Natural killer cell treated with Interleukin-12 subunit alpha and Interleukin-12 subunit beta and Interleukin-15 and Interleukin-18, amount 100 ng/mL, for 72 hours (primary cell): Measurements from ENCODE around the gene SYNRG. TPM values are rescaled to one million over a fixed set of nuclear protein-coding genes. Genes with fewer than 3 reads are reported as not detected.
A peak's percentile ranks its signal among the peaks of the same experiment; 100 is the strongest.
"Not testable (repeated sequence)": the region's sequence is repeated elsewhere in the genome, so short reads cannot be mapped to it uniquely, and the experiment has no call there.

Experiments
- ATAC-seq, 2 donors: fragments of 150-1000 bp; cut with Tn5 transposase in 1 of 2; sonication (Bioruptor Pico), chemical (Tn5 transposase) in 1 of 2; 2 replicates each; pipeline ENCODE4 v1.10.0; 2021
- DNase-seq: peaks from one replicate; pipeline ENCODE4 v3.0.0; 2022; ENCODE audit warnings: low spot score
- H3K27ac Mint-ChIP-seq, 2 donors: 1 replicate in 1 of 2; 2 replicates in 1 of 2; pipeline ENCODE4 v1.8.0; 2022; ENCODE audit warnings: mixed read lengths in 2 of 2, mild to moderate bottlenecking in 1 of 2, moderate library complexity in 1 of 2
- H3K27me3 Mint-ChIP-seq, 2 donors: 1 replicate in 1 of 2; 2 replicates in 1 of 2; pipeline ENCODE4 v1.8.0; 2022; ENCODE audit warnings: mixed read lengths in 2 of 2
- H3K36me3 Mint-ChIP-seq: one replicate; pipeline ENCODE4 v1.8.0; 2022; ENCODE audit warnings: mixed read lengths
- H3K4me1 Mint-ChIP-seq, 2 donors: 1 replicate in 1 of 2; 2 replicates in 1 of 2; pipeline ENCODE4 v1.8.0; 2022; ENCODE audit warnings: low read depth in 2 of 2, mixed read lengths in 2 of 2, mild to moderate bottlenecking in 1 of 2
- H3K4me3 Mint-ChIP-seq: one replicate; pipeline ENCODE4 v1.8.0; 2022; ENCODE audit warnings: mixed read lengths
- H3K9me3 Mint-ChIP-seq: 2 replicates; pipeline ENCODE4 v1.8.0; 2022; ENCODE audit warnings: mixed read lengths
- total RNA-seq, 2 donors: library from RNA; stranded (reverse); gene quantifications; one replicate each; pipeline ENCODE4 v1.2.3, GENCODE V29; 2022

The SYNRG gene
- total RNA-seq, 2 donors from 2014 or later, result 68.7 to 77.4 TPM

DNA sequence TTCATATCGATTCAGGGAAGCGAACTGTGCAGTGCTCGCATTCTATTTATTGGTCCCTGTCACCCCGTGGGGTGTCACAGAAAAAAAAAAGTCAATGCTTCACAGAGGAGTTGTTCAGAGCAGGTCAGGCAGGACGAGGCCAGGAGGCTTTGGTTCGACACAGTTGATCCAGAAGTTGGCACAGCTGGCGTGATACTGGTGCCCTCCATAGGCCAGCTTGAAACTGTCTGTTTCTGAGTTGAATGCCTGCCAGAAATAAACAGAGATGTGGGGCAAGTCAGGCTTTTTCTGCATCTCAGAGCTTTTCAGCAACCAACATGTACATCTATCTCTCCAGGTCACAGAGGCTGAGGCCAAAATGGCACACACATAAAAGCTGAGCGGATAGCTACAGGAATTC is 90.4 kb downstream of the SYNRG start:
- no peak for ATAC-seq
- H3K4me1 Mint-ChIP-seq, result peaks cover 16 to 27% of the 10 kb centered on the region in 2 donors
- no peaks in the 10 kb centered on the region for H3K9me3 Mint-ChIP-seq
- DNase-seq, result no peak
- H3K27ac Mint-ChIP-seq, result peak overlapping the region; percentile 79 to 81
- H3K4me3 Mint-ChIP-seq, result no peak overlapping the region
- no peaks in the 10 kb centered on the region for H3K27me3 Mint-ChIP-seq
- H3K36me3 Mint-ChIP-seq, result peaks cover 21% of the 10 kb centered on the region

DNA sequence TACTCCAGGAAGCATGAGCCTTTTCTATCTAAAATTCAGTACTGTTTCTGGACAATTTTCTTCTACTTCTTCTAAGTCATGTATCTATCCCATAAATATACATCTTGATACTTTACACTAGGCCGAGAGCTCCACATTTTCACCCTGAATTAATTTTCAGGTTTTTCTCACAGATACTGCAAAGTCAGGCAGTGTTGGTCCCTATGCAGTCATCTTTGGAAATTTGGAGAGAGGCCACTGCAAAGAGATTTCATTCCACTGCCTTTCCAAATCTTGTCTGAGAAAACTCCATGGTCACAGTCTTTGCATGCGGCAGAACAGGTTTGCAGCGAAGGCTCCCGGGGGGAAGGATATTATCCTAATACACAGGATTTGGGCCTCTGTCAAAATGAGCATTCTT is 91.3 kb downstream of the SYNRG start:
- no peaks in the 10 kb centered on the region for H3K27me3 Mint-ChIP-seq
- H3K4me1 Mint-ChIP-seq, result peaks cover 13 to 21% of the 10 kb centered on the region in 2 donors
- H3K4me3 Mint-ChIP-seq, result no peak overlapping the region
- peaks cover 16% of the 10 kb centered on the region for H3K36me3 Mint-ChIP-seq
- DNase-seq (no peak), ATAC-seq (no peak)
- no peaks in the 10 kb centered on the region for H3K9me3 Mint-ChIP-seq
- peak overlapping the region in 1 of 2 donors; percentile 81 for H3K27ac Mint-ChIP-seq

DNA sequence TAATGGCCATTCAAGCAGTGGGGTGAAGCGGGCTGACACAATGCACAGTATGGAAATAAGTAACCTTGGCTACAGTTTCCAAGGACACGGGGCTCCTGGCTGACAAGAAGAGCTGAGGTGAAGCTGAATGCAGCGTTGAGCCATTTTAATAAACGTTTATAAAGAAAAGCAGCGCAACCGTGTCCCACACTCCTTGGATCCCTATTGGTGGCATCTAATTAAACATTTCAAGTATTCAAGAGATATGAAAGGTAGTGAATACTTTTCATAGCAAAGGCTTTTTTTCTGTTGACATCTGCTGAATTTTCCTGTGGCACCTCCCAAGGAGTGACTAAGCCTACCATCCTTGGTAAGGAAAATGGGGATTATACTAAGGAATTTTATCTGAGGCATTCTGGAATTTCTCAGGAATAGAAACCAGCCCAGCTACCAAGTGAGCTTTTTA is 93.1 kb downstream of the SYNRG start:
- Mint-ChIP-seq H3K4me1 (peaks cover 13 to 21% of the 10 kb centered on the region in 2 donors), H3K36me3 (peaks cover 16% of the 10 kb centered on the region), H3K27ac (no peak overlapping the region)

DNA sequence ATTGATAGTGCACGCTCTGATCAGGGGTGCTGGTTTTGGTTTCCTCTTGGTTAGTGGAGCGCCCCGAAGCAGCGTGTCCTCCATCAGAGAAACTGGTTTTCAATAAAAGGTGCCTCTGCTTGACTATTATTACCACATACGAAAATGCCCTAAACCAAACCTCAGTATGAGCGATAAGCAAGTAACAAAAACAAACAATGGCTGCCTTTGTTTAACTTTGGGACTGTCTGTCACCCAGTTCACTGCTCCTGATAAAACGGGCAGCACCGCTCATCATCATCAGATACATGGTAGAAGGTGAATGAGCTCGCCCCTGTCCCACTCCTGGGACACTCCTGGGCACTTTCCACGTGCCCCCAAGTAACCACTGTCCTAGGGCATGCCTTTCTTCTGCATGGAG is 95.5 kb downstream of the SYNRG start:
- Mint-ChIP-seq H3K4me3 (no peak overlapping the region), H3K27me3 (no peaks in the 10 kb centered on the region), H3K9me3 (no peaks in the 10 kb centered on the region), H3K4me1 (peaks cover 3 to 7% of the 10 kb centered on the region in 2 donors), H3K27ac (no peak overlapping the region), H3K36me3 (peaks cover 12% of the 10 kb centered on the region)
- ATAC-seq (no peak), DNase-seq (no peak)

More for the DNA sequence above, 93.1 kb downstream of the SYNRG start:
- ATAC-seq, result no peak
- Mint-ChIP-seq H3K9me3 (no peaks in the 10 kb centered on the region), H3K4me3 (no peak overlapping the region), H3K27me3 (no peaks in the 10 kb centered on the region)
- DNase-seq, result no peak

DNA sequence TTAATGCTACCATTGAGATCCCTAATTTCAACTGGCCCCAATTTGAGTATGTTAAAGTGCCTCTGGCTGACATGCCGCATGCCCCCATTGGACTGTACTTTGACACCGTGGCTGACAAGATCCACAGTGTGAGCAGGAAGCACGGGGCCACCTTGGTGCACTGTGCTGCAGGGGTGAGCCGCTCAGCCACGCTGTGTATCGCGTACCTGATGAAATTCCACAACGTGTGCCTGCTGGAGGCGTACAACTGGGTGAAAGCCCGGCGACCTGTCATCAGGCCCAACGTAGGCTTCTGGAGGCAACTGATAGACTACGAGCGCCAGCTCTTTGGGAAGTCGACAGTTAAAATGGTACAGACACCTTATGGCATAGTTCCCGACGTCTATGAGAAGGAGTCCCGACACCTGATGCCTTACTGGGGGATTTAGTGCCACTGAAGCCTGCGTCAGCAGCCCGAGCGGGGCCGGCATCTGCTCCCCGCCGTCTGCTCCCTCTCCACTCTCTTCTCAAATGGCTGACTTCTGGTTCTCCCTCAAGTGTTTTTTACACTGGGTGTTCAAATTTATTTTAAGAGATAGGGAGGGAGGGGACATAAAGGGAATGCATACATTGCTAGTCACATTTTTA is 96.7 kb downstream of the SYNRG start:
- no peak overlapping the region for H3K27ac Mint-ChIP-seq
- H3K9me3 Mint-ChIP-seq, result no peaks in the 10 kb centered on the region
- ATAC-seq, result no peak

DNA sequence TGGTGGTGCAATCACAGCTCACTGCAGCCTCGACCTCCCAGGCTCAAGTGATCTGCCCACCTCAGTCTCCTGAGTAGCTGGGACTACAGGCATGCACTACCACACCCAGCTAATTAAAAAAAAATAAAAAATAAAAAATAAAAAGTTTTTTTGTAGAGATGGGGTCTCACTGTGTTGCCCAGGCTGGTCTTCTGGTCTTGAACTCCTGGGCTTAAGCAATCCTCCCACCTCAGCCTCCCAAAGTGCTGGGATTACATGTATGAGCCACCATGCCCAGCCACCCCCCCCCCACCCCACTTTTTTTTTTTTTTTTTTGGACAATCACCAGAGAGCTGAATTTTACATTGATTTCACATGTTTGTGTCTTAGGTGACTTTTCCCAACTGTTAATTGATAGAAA is 97.6 kb downstream of the SYNRG start:
- not testable (repeated sequence) for H3K36me3 Mint-ChIP-seq, H3K27me3 Mint-ChIP-seq, ATAC-seq, H3K4me1 Mint-ChIP-seq, H3K27ac Mint-ChIP-seq, H3K9me3 Mint-ChIP-seq, H3K4me3 Mint-ChIP-seq, DNase-seq

More for the DNA sequence above, 96.7 kb downstream of the SYNRG start:
- H3K4me3 Mint-ChIP-seq, result no peak overlapping the region
- DNase-seq, result no peak
- peaks cover 0 to 7% of the 10 kb centered on the region in 2 donors for H3K4me1 Mint-ChIP-seq
- peaks cover under 1% of the 10 kb centered on the region for H3K36me3 Mint-ChIP-seq
- H3K27me3 Mint-ChIP-seq, result no peaks in the 10 kb centered on the region

DNA sequence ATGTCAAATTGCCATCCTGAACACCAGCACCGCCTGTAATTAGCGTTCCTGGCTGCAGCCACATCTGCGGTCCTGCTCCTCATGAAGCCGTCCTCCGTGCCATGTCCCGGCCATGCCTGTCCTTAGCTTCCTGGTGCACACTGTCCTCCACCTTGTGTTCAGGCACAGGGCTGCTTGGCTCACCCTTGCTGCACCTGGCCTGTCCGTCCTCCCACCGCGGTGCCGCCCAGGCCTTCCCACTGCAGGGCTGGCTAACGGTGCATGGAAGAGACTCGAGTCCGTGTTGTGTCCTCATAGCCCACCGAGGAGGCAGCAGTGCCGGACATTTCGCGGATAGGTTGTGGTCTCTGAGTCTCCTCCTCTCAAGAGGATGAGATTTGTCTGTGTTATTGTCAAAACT is 99.2 kb downstream of the SYNRG start:
- Mint-ChIP-seq H3K4me3 (no peak overlapping the region), H3K27ac (no peak overlapping the region), H3K9me3 (no peaks in the 10 kb centered on the region), H3K36me3 (no peaks in the 10 kb centered on the region), H3K4me1 (peaks cover 0 to 14% of the 10 kb centered on the region in 2 donors), H3K27me3 (no peaks in the 10 kb centered on the region)
- no peak for ATAC-seq
- no peak for DNase-seq

DNA sequence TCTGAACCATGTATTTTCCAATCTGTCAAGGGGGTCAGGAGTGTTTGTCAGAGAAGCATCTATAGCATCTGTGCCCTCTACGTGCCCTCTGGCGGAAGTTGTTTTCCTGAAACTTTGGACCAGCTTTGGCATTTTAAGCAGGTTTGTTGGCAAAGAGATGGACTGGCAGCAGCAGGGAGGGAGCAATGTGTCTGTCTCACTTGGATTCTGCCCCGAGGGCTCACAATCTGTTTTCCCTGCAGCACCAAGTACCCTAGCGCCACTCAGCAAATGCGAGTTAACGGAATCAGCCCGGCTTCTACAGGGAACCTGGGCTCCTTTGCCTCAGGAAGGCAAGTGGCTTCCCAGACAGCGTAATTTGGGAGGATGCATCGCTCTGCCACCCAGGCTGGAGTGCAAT is 102.1 kb downstream of the SYNRG start:
- no peak overlapping the region for H3K27ac Mint-ChIP-seq
- no peaks in the 10 kb centered on the region for H3K36me3 Mint-ChIP-seq
- ATAC-seq (no peak), DNase-seq (no peak)
- H3K4me1 Mint-ChIP-seq, result peaks cover 0 to 15% of the 10 kb centered on the region in 2 donors
- no peaks in the 10 kb centered on the region for H3K27me3 Mint-ChIP-seq
- H3K4me3 Mint-ChIP-seq, result no peak overlapping the region
- H3K9me3 Mint-ChIP-seq, result no peaks in the 10 kb centered on the region

DNA sequence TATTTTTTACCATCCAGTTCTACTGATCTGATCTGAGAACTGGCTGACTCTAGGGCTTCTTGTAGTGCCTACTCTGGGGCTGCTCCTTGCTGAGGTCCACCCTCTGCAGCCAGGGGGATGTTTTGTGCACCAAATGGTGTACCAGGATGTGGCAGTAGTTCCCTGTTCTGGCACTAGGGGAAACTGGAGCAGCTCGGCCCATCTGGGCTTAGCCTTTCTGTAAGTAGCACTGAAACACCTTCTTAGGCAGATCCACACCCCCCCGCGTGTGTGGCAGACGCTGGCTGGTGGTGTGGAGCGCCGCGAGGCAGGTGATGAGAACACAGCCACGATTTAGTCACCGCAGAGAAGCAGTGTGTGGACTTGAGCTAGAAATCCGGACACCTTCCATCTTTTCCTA is 102.5 kb downstream of the SYNRG start:
- peaks cover 0 to 15% of the 10 kb centered on the region in 2 donors for H3K4me1 Mint-ChIP-seq
- H3K27me3 Mint-ChIP-seq, result no peaks in the 10 kb centered on the region
- peak in 1 of 2 donors; percentile 53 for ATAC-seq
- no peaks in the 10 kb centered on the region for H3K9me3 Mint-ChIP-seq
- H3K36me3 Mint-ChIP-seq, result no peaks in the 10 kb centered on the region
- DNase-seq, result no peak
- H3K27ac Mint-ChIP-seq, result no peak overlapping the region
- H3K4me3 Mint-ChIP-seq, result no peak overlapping the region

DNA sequence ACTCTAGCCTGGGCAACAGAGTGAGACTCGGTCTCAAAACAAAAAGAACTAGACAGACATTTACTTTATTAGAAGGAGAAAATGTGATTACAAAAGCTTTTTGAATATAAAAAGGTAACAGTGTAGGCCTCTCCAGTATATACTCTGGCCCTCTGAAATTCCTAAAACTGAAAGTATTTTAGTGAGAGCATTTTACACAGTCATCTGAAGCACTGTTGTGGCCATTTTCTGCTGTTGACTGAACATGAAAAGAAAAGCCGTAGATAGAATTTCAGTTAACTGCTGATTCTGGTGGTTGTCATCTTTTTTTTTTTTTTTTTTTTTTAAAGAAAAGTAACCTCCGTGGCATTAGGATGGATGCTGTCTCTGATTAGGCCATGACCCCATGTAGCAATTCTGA is 103.9 kb downstream of the SYNRG start:
- H3K27ac Mint-ChIP-seq, result no peak overlapping the region
- H3K4me3 Mint-ChIP-seq, result no peak overlapping the region
- H3K4me1 Mint-ChIP-seq, result peaks cover 0 to 12% of the 10 kb centered on the region in 2 donors
- H3K27me3 Mint-ChIP-seq, result no peaks in the 10 kb centered on the region
- no peak for DNase-seq
- no peaks in the 10 kb centered on the region for H3K9me3 Mint-ChIP-seq
- ATAC-seq, result no peak
- no peaks in the 10 kb centered on the region for H3K36me3 Mint-ChIP-seq

DNA sequence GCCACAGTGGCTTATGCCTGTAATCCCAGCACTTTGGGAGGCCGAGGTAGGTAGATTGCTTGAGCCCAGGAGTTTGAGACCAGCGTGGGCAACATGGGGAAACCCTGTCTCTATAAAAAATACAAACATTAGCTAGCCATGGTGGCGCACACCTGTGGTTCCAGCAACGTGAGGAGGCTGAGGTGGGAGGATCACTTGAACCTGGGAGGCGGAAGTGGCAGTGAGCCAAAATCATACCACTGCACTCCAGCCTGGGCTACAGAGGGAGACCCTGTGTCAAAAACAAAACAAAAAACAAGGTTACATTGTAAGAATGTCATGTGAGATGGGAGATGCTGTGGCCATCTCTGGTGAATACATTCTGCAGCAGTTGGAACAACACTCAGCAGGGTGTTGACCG is 106.1 kb downstream of the SYNRG start:
- Mint-ChIP-seq H3K4me1 (peaks cover 0 to 10% of the 10 kb centered on the region in 2 donors), H3K9me3 (no peaks in the 10 kb centered on the region), H3K27ac (no peak overlapping the region), H3K27me3 (no peaks in the 10 kb centered on the region), H3K4me3 (no peak overlapping the region), H3K36me3 (no peaks in the 10 kb centered on the region)
- ATAC-seq (no peak), DNase-seq (no peak)

DNA sequence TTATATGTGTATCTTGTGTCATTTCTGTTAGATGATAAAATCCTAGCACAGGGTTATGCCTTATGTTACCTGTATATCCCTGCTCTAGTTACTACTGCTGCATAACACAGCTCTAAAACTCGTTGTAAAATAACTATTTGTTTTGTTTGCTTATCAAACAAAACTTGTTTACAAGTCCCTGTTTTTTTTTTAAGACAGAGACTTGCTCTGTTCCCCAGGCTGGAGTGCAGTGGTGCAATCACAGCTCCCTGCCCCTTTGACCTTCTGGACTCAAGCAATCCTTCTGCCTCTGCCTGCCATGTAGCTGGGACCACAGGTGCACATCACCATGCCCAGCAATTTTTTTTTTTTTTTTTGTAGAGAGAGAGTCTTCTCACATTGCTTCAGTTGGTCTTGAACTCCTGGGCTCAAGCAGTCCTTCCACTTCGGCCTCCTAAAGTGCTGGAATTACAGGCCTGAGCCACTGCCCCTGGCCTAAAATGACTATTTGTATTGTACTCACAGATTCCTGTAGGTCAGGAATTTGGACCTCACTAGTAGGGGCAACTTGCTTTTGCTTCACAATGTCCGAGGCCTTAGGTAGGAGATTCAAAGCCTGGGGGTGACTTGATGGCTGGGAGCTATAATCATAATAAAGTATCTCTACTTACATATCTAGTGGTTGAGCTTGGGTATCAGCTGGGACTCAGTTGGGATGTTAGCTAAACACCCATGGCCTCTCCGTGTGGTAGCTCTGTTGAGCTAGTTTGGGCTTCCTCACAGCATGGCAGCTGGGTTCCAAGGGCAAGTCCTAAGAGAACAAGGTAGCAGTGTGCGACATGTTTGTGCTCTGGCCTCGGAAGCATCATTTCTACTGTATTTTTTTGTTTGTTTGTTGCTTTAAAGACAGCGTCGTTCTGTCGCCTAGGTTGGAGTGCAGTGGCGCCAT is 106.9 kb downstream of the SYNRG start:
- peaks cover 0 to 10% of the 10 kb centered on the region in 2 donors for H3K4me1 Mint-ChIP-seq
- no peaks in the 10 kb centered on the region for H3K9me3 Mint-ChIP-seq
- DNase-seq (no peak), ATAC-seq (no peak)
- H3K36me3 Mint-ChIP-seq, result no peaks in the 10 kb centered on the region
- no peak overlapping the region for H3K27ac Mint-ChIP-seq
- no peaks in the 10 kb centered on the region for H3K27me3 Mint-ChIP-seq
- no peak overlapping the region for H3K4me3 Mint-ChIP-seq

DNA sequence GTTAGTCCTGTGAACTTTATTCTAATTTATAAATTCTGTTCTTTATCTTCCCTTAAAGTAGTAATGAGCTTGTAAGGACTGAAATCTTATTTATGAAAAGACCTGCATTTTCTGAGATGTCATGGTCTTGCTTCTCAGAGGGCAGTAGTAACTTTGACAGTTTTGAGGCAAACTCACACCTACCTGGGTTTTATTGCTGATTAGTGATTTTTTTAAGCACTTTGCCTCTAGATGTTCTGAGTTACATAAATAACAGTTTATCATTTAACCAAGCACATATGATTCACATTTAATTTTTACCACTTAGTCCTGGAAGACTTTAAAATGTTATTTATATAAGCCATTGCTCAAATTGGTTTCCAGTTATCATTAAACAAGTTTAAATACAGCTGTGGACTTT is 108.8 kb downstream of the SYNRG start:
- Mint-ChIP-seq H3K36me3 (no peaks in the 10 kb centered on the region), H3K4me3 (no peak overlapping the region), H3K4me1 (peaks cover 0 to 3% of the 10 kb centered on the region in 2 donors), H3K9me3 (no peaks in the 10 kb centered on the region), H3K27me3 (no peaks in the 10 kb centered on the region), H3K27ac (no peak overlapping the region)
- no peak for ATAC-seq
- DNase-seq, result no peak

DNA sequence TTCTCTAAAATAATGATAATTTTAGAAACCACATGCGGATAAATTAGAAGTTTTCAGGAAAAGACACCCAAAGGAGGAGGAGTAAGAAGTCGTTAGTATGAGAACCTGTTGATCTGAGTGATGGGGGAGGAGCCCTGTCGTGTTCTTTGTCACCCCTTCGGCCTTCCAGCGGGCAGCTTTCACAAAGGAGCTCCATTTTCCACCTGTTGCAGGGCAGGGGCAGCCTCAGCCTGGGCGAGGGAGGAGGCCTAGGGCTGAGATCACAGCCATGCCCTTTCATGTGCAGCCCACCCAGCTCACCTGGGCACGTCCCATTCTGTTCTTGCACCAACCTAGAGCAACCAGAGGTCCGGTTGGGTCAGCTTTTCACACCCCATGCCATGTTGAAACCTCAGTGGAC is 114.2 kb downstream of the SYNRG start:
- Mint-ChIP-seq H3K4me1 (peaks cover 13 to 18% of the 10 kb centered on the region in 2 donors), H3K36me3 (no peaks in the 10 kb centered on the region), H3K9me3 (no peaks in the 10 kb centered on the region), H3K27ac (no peak overlapping the region), H3K27me3 (no peaks in the 10 kb centered on the region), H3K4me3 (no peak overlapping the region)
- DNase-seq (no peak), ATAC-seq (no peak)
